ENCODE measurements around the gene SEMA3B.

The SEMA3B gene

DNA sequence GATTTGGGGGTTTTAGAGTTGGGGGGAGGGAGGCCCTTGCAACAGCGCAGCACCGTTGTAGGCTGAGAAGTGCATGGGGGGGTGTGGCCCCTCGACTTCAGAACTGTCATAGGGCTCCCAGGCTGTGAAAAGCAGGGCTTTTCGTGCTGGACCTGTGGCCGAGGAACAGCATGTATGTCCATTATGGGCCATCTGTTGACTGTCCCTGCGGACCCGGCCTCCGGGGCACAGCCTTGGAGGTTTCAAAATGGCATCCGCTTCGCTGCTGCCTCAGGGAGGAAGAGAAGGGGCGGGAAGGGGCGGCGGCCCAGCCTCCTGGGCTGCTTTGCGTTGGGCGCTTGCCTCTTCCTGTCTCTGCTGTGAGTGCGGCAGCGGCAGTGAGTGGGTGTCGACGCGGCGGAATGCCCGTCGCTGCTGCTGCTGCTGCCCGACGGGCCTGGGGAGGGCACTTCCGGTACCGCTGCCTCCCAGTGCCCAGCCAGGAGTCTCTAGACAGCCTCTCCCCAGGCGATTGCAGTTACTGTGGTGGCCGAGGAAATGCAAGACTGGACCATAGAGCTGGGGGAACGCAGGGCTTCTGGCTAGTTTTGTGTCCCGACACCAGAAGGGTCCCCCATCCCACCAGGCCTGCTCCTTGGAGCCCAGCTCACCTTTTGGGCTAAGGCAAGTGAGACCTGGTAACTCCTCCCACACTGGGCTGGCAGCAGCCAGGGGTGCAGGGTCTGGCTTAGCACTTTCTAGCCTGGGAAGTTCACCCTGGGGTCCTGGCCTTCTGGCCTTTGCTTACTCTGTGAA lies 31.0 kb upstream of the SEMA3B start:
- peaks cover 40% of the 10 kb centered on the region for H4K20me1 ChIP-seq (ENCODE audit: insufficient read depth, low read length)
- H3K4me3 ChIP-seq (ENCODE audit: low read length) = peak overlapping the region; percentile 90
- no peaks in the 10 kb centered on the region for H3K9me3 ChIP-seq (ENCODE audit: insufficient read depth, low read length)
- H3K9ac ChIP-seq (ENCODE audit: low read length) = peak overlapping the region; percentile 89
- H3K79me2 ChIP-seq (ENCODE audit: low read length) = peaks cover 67% of the 10 kb centered on the region
- H3K4me1 ChIP-seq (ENCODE audit: low read length) = peaks cover 43% of the 10 kb centered on the region
- no peak overlapping the region for H2AFZ ChIP-seq (ENCODE audit: low read depth, low read length)
- peak overlapping the region; percentile 96 for H3K4me2 ChIP-seq (ENCODE audit: low read length)
- peak overlapping the region; percentile 71 for H3K27ac ChIP-seq (ENCODE audit: low read length)
- H3K27me3 ChIP-seq (ENCODE audit: low read depth, low read length) = no peaks in the 10 kb centered on the region
- TF ChIP-seq CTCF (IDR thresholded peaks at IDR 0.05; ENCODE audit: low read depth, low read length) = no peak
- no peak for TF ChIP-seq EZH2phosphoT487 (IDR thresholded peaks at IDR 0.05; ENCODE audit: low read depth)
- H3K36me3 ChIP-seq (replicated peaks; ENCODE audit: low read depth, low read length) = peaks cover 16% of the 10 kb centered on the region

- peaks cover 49% of the 10 kb centered on the region for H3K4me1 ChIP-seq (ENCODE audit: low read length)
- peaks cover 73% of the 10 kb centered on the region for H3K79me2 ChIP-seq (ENCODE audit: low read length)
- H3K27me3 ChIP-seq (ENCODE audit: low read depth, low read length) = no peaks in the 10 kb centered on the region
- H2AFZ ChIP-seq (ENCODE audit: low read depth, low read length) = no peak overlapping the region
- H3K36me3 ChIP-seq (replicated peaks; ENCODE audit: low read depth, low read length) = peaks cover 19% of the 10 kb centered on the region
- H3K4me3 ChIP-seq (ENCODE audit: low read length) = peak overlapping the region; percentile 90
- peak overlapping the region; percentile 89 for H3K9ac ChIP-seq (ENCODE audit: low read length)
- no peaks in the 10 kb centered on the region for H3K9me3 ChIP-seq (ENCODE audit: insufficient read depth, low read length)
- peaks cover 42% of the 10 kb centered on the region for H4K20me1 ChIP-seq (ENCODE audit: insufficient read depth, low read length)
- H3K4me2 ChIP-seq (ENCODE audit: low read length) = peak overlapping the region; percentile 96
- no peak for TF ChIP-seq EZH2phosphoT487 (IDR thresholded peaks at IDR 0.05; ENCODE audit: low read depth)
- TF ChIP-seq CTCF (IDR thresholded peaks at IDR 0.05; ENCODE audit: low read depth, low read length) = no peak
- H3K27ac ChIP-seq (ENCODE audit: low read length) = peak overlapping the region; percentile 71
Measured at GRCh38 chr3:50238549-50239026, 30.4 kb upstream of the SEMA3B start.

GRCh38 chr3:50239649-50240048 lies 29.3 kb upstream of the SEMA3B start:
- Histone ChIP-seq H3K9ac (ENCODE audit: low read length) (no peak overlapping the region), H3K36me3 (replicated peaks; ENCODE audit: low read depth, low read length) (peaks cover 23% of the 10 kb centered on the region), H3K27ac (ENCODE audit: low read length) (no peak overlapping the region), H2AFZ (ENCODE audit: low read depth, low read length) (no peak overlapping the region), H3K9me3 (ENCODE audit: insufficient read depth, low read length) (no peaks in the 10 kb centered on the region), H3K79me2 (ENCODE audit: low read length) (peaks cover 81% of the 10 kb centered on the region), H3K4me3 (ENCODE audit: low read length) (no peak overlapping the region), H3K27me3 (ENCODE audit: low read depth, low read length) (no peaks in the 10 kb centered on the region), H4K20me1 (ENCODE audit: insufficient read depth, low read length) (peaks cover 46% of the 10 kb centered on the region), H3K4me1 (ENCODE audit: low read length) (peaks cover 50% of the 10 kb centered on the region), H3K4me2 (ENCODE audit: low read length) (no peak overlapping the region)
- no peak for TF ChIP-seq CTCF (IDR thresholded peaks at IDR 0.05; ENCODE audit: low read depth, low read length)
- TF ChIP-seq EZH2phosphoT487 (IDR thresholded peaks at IDR 0.05; ENCODE audit: low read depth) = no peak

DNA sequence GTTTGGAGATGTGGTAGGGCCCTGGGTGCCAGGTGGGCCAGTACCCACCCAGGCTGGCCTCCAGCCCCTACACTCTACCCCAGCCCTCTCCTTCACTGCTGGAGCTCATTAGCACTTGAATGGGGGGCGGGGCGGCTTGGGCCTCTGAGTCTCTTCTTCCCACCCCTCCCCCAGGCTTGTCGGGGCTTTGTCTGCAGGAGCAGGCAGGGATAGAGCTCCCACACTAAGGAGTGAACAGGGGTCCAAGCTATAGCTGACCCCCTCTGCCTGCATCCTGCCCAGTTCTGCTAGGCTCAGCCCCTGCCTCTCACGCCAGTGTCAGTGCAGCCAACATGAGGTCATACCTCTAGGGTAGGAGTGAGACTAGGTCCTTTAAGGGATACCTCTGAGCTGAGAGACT lies 27.8 kb upstream of the SEMA3B start:
- peaks cover 23% of the 10 kb centered on the region for H3K36me3 ChIP-seq (replicated peaks; ENCODE audit: low read depth, low read length)
- no peaks in the 10 kb centered on the region for H3K27me3 ChIP-seq (ENCODE audit: low read depth, low read length)
- peak overlapping the region; percentile 90 for H3K4me2 ChIP-seq (ENCODE audit: low read length)
- H3K79me2 ChIP-seq (ENCODE audit: low read length) = peaks cover 94% of the 10 kb centered on the region
- H3K9ac ChIP-seq (ENCODE audit: low read length) = peak overlapping the region; percentile 49; the same call in 1 of the 2 replicates
- H3K4me3 ChIP-seq (ENCODE audit: low read length) = peak overlapping the region; percentile 70; the same call in 1 of the 2 replicates
- no peak for TF ChIP-seq CTCF (IDR thresholded peaks at IDR 0.05; ENCODE audit: low read depth, low read length)
- TF ChIP-seq EZH2phosphoT487 (IDR thresholded peaks at IDR 0.05; ENCODE audit: low read depth) = no peak
- H3K4me1 ChIP-seq (ENCODE audit: low read length) = peaks cover 54% of the 10 kb centered on the region
- peaks cover 48% of the 10 kb centered on the region for H4K20me1 ChIP-seq (ENCODE audit: insufficient read depth, low read length)
- peak overlapping the region; percentile 87 for H3K27ac ChIP-seq (ENCODE audit: low read length)
- no peaks in the 10 kb centered on the region for H3K9me3 ChIP-seq (ENCODE audit: insufficient read depth, low read length)
- H2AFZ ChIP-seq (ENCODE audit: low read depth, low read length) = no peak overlapping the region
